Measurements from ENCODE around the gene KATNBL1. TPM values are rescaled to one million over a fixed set of nuclear protein-coding genes. Genes with fewer than 3 reads are reported as not detected.
A peak's percentile ranks its signal among the peaks of the same experiment; 100 is the strongest.

Gene KATNBL1
- 46.1 TPM for total RNA-seq (2021; ENCODE audit: unreplicated experiment)
- 14.7 TPM for polyA plus RNA-seq (2012; ENCODE audit: insufficient read length)
- percentile 84 among the genes with signal in this experiment for Bru-seq, nascent RNA
- BruChase-seq, experiment 1, labeled RNA remaining after a 2-hour chase, result percentile 81 among the genes with signal in this experiment
- BruChase-seq, experiment 2, labeled RNA remaining after a 6-hour chase, result percentile 81 among the genes with signal in this experiment
- long read RNA-seq, transcript KATNBL1-201 (10 exons, 2,723 nt), result major isoform, 65 of 81 reads
- long read RNA-seq, partial matches to known transcripts, result 1 of 81 reads
- long read RNA-seq, other reads (novel, unspliced or antisense), result 12 of 81 reads

- BruUV-seq (replicated peaks), result no TSS peak
- in situ Hi-C loops (cut with HindIII; ENCODE audit: low pct_unique_long_range_greater_than_20kb, low sequenced_read_pairs) (no loop called here), intact Hi-C loops (cut with micrococcal nuclease; ENCODE audit: unreplicated experiment) (loop anchor here (2.0 to 5.0 kb wide), 2 partner anchors 99 to 147 kb away; no protein-coding TSS in a partner anchor)
- no peak for TF ChIP-seq TCF7L2 (IDR thresholded peaks at IDR 0.05; ENCODE audit: low read depth, low read length)
- TF ChIP-seq CTCF (IDR thresholded peaks at IDR 0.05), result peak; percentile 93
- peak; percentile 97 for TF ChIP-seq POLR2AphosphoS5 (IDR thresholded peaks at IDR 0.05; ENCODE audit: low read depth, low read length)
- ATAC-seq (peak; percentile 99), DNase-seq (ENCODE audit: low read depth, low spot score) (peak; percentile 82)
- H3K36me3 ChIP-seq (ENCODE audit: control insufficient read depth, insufficient read depth, low read length), result no peaks in the 10 kb centered on the region; the same call in 1 of the 2 replicates
- no peaks in the 10 kb centered on the region for H3K27me3 ChIP-seq (ENCODE audit: control insufficient read depth, insufficient read depth, low read length)
- H3K4me3 ChIP-seq (ENCODE audit: low read depth in 2 of 2, low read length in 2 of 2), result peak within 1 kb of the TSS; percentile 78 to 88
- POLR2A ChIA-PET, result interaction anchor here (0.6 to 0.9 kb wide), 8 partner anchors 25 to 1150 kb away, joined by 3 to 8 read pairs (median 4); no protein-coding TSS in a partner anchor
- H3K9me3 ChIP-seq (ENCODE audit: control insufficient read depth, insufficient read depth, low read depth, low read length), result no peaks in the 10 kb centered on the region
- H3K4me1 ChIP-seq (ENCODE audit: control insufficient read depth, insufficient read depth, low read length), result no peaks in the 10 kb centered on the region
- CTCF ChIA-PET, result interaction anchor here (0.5 to 3.5 kb wide), 7 partner anchors 20 to 158 kb away, joined by 3 to 26 read pairs (median 5); no protein-coding TSS in a partner anchor
- peak within 1 kb of the TSS; percentile 91 for H3K27ac ChIP-seq (ENCODE audit: low read length)
These were observed at the start of gene KATNBL1 for GRCh38 chr15:34209421-34210282. Gene KATNBL1, minus strand, starts transcription at chr15:34210096. Its CDS starts 46,420 bp downstream, at chr15:34163676.

- no peaks in the 10 kb centered on the region for H3K27me3 ChIP-seq (ENCODE audit: control insufficient read depth, insufficient read depth, low read length)
- in situ Hi-C loops (cut with HindIII; ENCODE audit: low pct_unique_long_range_greater_than_20kb, low sequenced_read_pairs) (no loop called here), intact Hi-C loops (cut with micrococcal nuclease; ENCODE audit: unreplicated experiment) (no loop called here)
- no peaks in the 10 kb centered on the region for H3K4me1 ChIP-seq (ENCODE audit: control insufficient read depth, insufficient read depth, low read length)
- no peaks in the 10 kb centered on the region for H3K36me3 ChIP-seq (ENCODE audit: control insufficient read depth, insufficient read depth, low read length)
- no peak overlapping the region for H3K27ac ChIP-seq (ENCODE audit: low read length)
- ATAC-seq, result no peak
- DNase-seq (ENCODE audit: low read depth, low spot score), result no peak
- H3K9me3 ChIP-seq (ENCODE audit: control insufficient read depth, insufficient read depth, low read depth, low read length), result no peaks in the 10 kb centered on the region
- BruUV-seq (replicated peaks), result no TSS peak
- ChIA-PET CTCF (no interaction called here), POLR2A (no interaction called here)
- no peak overlapping the region for H3K4me3 ChIP-seq (ENCODE audit: low read depth in 2 of 2, low read length in 2 of 2)
- no peak for TF ChIP-seq POLR2AphosphoS5 (IDR thresholded peaks at IDR 0.05; ENCODE audit: low read depth, low read length)
- no peak for TF ChIP-seq SIN3A (IDR thresholded peaks at IDR 0.05; ENCODE audit: borderline replicate concordance, insufficient read depth, low read depth, low read length)
- no peak for TF ChIP-seq CTCF (IDR thresholded peaks at IDR 0.05)
- no peak for TF ChIP-seq REST (IDR thresholded peaks at IDR 0.05; ENCODE audit: insufficient read depth in 1 of 2, low read depth in 2 of 2, low read length in 1 of 2)
- no peak for TF ChIP-seq TCF7L2 (IDR thresholded peaks at IDR 0.05; ENCODE audit: low read depth, low read length)
These were observed 49.7 kb upstream of the KATNBL1 start for GRCh38 chr15:34259566-34259965.

All from Panc1 (cell line).